Keratinocyte (primary cell): Measurements from ENCODE around the gene PARD3B. TPM values are rescaled to one million over a fixed set of nuclear protein-coding genes. Genes with fewer than 3 reads are reported as not detected.

Source experiments
- DNase-seq: peaks from one replicate; pipeline ENCODE4 v3.0.0-alpha.2; 2011; ENCODE audit warnings: low read depth, missing footprints, low spot score
- FAIRE-seq: peaks from 2 replicates; lab custom pipeline; 2011; peaks lifted over from hg19 to GRCh38; lab: Jason Lieb, UNC
- H2AFZ ChIP-seq: 2 replicates; pipeline ENCODE4 v1.6.0; 2012; ENCODE audit warnings: low read length, control low read depth, inconsistent platforms; ENCODE audit not compliant: control insufficient read depth
- H3K27ac ChIP-seq: 2 replicates; pipeline ENCODE4 v1.5.1; 2011; ENCODE audit warnings: low read length; ENCODE audit not compliant: control insufficient read depth, insufficient read depth
- H3K27me3 ChIP-seq: 3 replicates; pipeline ENCODE4 v1.6.0; 2011; ENCODE audit warnings: low read length; ENCODE audit not compliant: control insufficient read depth, insufficient read depth; ENCODE audit errors: extremely low read depth
- H3K36me3 ChIP-seq, 2 experiments: 2 replicates in 1 of 2; 3 replicates in 1 of 2; pipeline ENCODE4 v1.5.1; 2011; ENCODE audit warnings: low read length in 2 of 2, mild to moderate bottlenecking in 1 of 2; ENCODE audit not compliant: control insufficient read depth in 2 of 2, insufficient read depth in 2 of 2; ENCODE audit errors: extremely low read depth in 1 of 2
- H3K4me1 ChIP-seq: 3 replicates; pipeline ENCODE4 v1.5.1; 2011; ENCODE audit warnings: low read length; ENCODE audit not compliant: control insufficient read depth, insufficient read depth; ENCODE audit errors: extremely low read depth
- H3K4me2 ChIP-seq: 3 replicates; pipeline ENCODE4 v1.6.0; 2011; ENCODE audit warnings: low read depth, low read length; ENCODE audit not compliant: control insufficient read depth, insufficient read depth; ENCODE audit errors: extremely low read depth
- H3K4me3 ChIP-seq, 3 experiments: fragments of 200-600 bp in 1 of 3; sonication (generic) in 1 of 3; 2 replicates in 2 of 3; 3 replicates in 1 of 3; pipeline ENCODE4 v1.5.1; 2011 to 2016; ENCODE audit warnings: low read length in 3 of 3, mild to moderate bottlenecking in 3 of 3, control low read depth in 2 of 3, inconsistent platforms in 1 of 3, low read depth in 1 of 3, mixed read lengths in 1 of 3, mixed run types in 1 of 3, moderate library complexity in 1 of 3; ENCODE audit not compliant: control insufficient read depth in 2 of 3, insufficient read depth in 2 of 3; ENCODE audit errors: extremely low read depth in 1 of 3
- H3K79me2 ChIP-seq: 2 replicates; pipeline ENCODE4 v1.6.0; 2012; ENCODE audit warnings: low read length; ENCODE audit not compliant: control insufficient read depth, insufficient read depth
- H3K9ac ChIP-seq: 3 replicates; pipeline ENCODE4 v1.6.0; 2011; ENCODE audit warnings: low read length; ENCODE audit not compliant: control insufficient read depth, insufficient read depth; ENCODE audit errors: extremely low read depth
- H3K9me1 ChIP-seq: 3 replicates; pipeline ENCODE4 v1.6.0; 2011; ENCODE audit warnings: low read length; ENCODE audit not compliant: control insufficient read depth, insufficient read depth; ENCODE audit errors: extremely low read depth
- H3K9me3 ChIP-seq: 2 replicates; pipeline ENCODE4 v1.5.1; 2012; ENCODE audit warnings: low read depth, low read length; ENCODE audit not compliant: control insufficient read depth
- H4K20me1 ChIP-seq: 3 replicates; pipeline ENCODE4 v1.6.0; 2011; ENCODE audit warnings: low read length; ENCODE audit not compliant: control insufficient read depth, insufficient read depth; ENCODE audit errors: extremely low read depth
- EZH2 ChIP-seq: IDR thresholded peaks from one replicate; pipeline ENCODE4 v1.6.1; 2012; ENCODE audit warnings: inconsistent platforms, mild to moderate bottlenecking, low read length, moderate library complexity
- dilution Hi-C: fragments of 300-500 bp; cut with MboI; formaldehyde crosslinking; loops from one replicate; pipeline ENCODE4 v1.7.0; 2020; ENCODE audit warnings: low sequenced_read_pairs; ENCODE audit not compliant: extremely low pct_ligation_motif_present
- polyA plus RNA-seq, 5 experiments: library from polyadenylated mRNA; depleted of rRNA in 3 of 5; stranded (reverse) in 3 of 5; stranded (forward) in 1 of 5; unstranded in 1 of 5; fragments of >200 nt; gene quantifications; 1 replicate in 1 of 5; 2 replicates in 3 of 5; 3 replicates in 1 of 5; pipeline versions ENCODE4 v1.2.1 to v1.2.3, GENCODE V29; 2011 to 2012; ENCODE audit warnings: missing spikeins in 2 of 5, low read depth in 1 of 5, low replicate concordance in 1 of 5
- TF ChIP-seq, protein P1 (sequence below), 3 experiments: IDR thresholded peaks in 1 of 3; conservative IDR thresholded peaks in 1 of 3; optimal IDR thresholded peaks in 1 of 3; 2 replicates in 2 of 3; 3 replicates in 1 of 3; pipeline versions ENCODE3 to v1.5.1; 2011; ENCODE audit warnings: low read length in 3 of 3, mild to moderate bottlenecking in 3 of 3, moderate library complexity in 2 of 3, control low read depth in 1 of 3, inconsistent platforms in 1 of 3; ENCODE audit not compliant: insufficient read depth in 2 of 3; ENCODE audit errors: extremely low read depth in 1 of 3

PARD3B gene
- polyA plus RNA-seq, 1 donor (not counting 4 experiments of a cell fraction or from before 2014, with no cell fraction given), result 1.2 TPM

DNA sequence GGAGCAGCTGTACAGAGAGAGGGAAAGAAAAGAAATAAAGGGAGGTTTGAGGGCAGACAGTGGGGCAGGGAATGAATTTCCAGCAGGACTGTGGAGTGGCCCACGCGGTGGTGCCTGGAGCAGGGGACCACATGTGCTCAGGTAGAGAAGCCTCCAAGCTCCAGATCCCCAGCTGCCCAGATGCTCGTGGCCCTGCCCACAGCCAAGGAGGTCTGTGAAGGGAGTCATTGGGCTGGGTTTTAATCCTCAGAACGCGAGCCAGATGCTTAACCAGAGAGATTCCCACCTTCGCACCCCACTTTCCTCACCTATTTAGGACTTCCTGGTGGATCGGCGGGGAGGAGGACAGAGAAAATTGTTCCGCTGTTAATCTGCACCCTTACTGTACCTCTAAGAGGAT, 369.4 kb downstream of the PARD3B start:
- H3K4me3 ChIP-seq, result no peak overlapping the region
- H3K36me3 ChIP-seq, result no peaks in the 10 kb centered on the region
- no peak overlapping the region for H3K27ac ChIP-seq
- no peak overlapping the region for H3K4me2 ChIP-seq
- TF ChIP-seq, protein P1, sequence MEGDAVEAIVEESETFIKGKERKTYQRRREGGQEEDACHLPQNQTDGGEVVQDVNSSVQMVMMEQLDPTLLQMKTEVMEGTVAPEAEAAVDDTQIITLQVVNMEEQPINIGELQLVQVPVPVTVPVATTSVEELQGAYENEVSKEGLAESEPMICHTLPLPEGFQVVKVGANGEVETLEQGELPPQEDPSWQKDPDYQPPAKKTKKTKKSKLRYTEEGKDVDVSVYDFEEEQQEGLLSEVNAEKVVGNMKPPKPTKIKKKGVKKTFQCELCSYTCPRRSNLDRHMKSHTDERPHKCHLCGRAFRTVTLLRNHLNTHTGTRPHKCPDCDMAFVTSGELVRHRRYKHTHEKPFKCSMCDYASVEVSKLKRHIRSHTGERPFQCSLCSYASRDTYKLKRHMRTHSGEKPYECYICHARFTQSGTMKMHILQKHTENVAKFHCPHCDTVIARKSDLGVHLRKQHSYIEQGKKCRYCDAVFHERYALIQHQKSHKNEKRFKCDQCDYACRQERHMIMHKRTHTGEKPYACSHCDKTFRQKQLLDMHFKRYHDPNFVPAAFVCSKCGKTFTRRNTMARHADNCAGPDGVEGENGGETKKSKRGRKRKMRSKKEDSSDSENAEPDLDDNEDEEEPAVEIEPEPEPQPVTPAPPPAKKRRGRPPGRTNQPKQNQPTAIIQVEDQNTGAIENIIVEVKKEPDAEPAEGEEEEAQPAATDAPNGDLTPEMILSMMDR (optimal IDR thresholded peaks at IDR 0.05 in 1 of 3, IDR thresholded peaks at IDR 0.05 in 1 of 3, conservative IDR thresholded peaks at IDR 0.05 in 1 of 3; ENCODE audit: extremely low read depth in 1 of 3, insufficient read depth in 2 of 3, low read length in 3 of 3), result no peak
- no peak for TF ChIP-seq EZH2
- dilution Hi-C loops, result no loop called here
- H2AFZ ChIP-seq, result no peak overlapping the region
- H3K79me2 ChIP-seq, result no peaks in the 10 kb centered on the region
- no peak for DNase-seq
- H3K9me3 ChIP-seq, result no peaks in the 10 kb centered on the region
- H3K9me1 ChIP-seq, result no peaks in the 10 kb centered on the region
- H3K27me3 ChIP-seq, result no peaks in the 10 kb centered on the region
- FAIRE-seq, result no peak
- no peaks in the 10 kb centered on the region for H3K4me1 ChIP-seq
- no peak overlapping the region for H3K9ac ChIP-seq
- H4K20me1 ChIP-seq, result no peaks in the 10 kb centered on the region

DNA sequence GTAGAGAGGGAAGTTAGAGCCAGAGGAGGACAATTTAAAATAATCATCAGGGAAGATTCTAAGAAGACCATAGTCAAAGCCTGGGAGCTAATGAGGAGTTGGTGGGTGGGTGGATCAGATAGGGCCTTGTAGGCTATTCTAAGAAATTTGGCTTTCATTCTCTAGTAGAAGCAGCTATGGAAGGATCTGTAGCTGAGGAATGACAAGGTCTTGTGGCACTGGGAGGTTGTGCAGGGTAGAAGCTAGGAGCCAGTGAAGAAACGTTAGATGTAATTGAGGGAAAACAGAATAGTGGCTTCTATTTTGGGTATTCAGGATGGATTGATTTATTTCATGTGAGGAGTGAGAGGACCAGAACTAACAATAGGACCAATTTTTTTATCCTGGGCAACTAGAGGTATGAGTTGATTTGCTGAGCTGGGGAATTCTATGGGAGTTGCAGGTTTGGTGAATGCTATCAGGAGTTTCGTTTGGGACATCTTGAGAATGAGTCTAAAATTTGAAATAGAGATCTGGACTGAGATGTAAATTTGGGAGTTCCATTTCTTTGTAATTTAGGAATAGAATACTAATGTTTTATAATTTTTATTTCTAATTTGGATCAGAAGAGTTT, 371.9 kb downstream of the PARD3B start:
- Histone ChIP-seq H3K9me1 (no peaks in the 10 kb centered on the region), H3K4me1 (no peaks in the 10 kb centered on the region), H3K4me3 (no peak overlapping the region), H3K36me3 (no peaks in the 10 kb centered on the region), H3K9me3 (no peaks in the 10 kb centered on the region), H3K4me2 (no peak overlapping the region), H3K9ac (no peak overlapping the region), H2AFZ (no peak overlapping the region), H3K27ac (no peak overlapping the region), H3K27me3 (no peaks in the 10 kb centered on the region), H3K79me2 (no peaks in the 10 kb centered on the region), H4K20me1 (no peaks in the 10 kb centered on the region)
- dilution Hi-C loops, result no loop called here
- FAIRE-seq (no peak), DNase-seq (no peak)
- TF ChIP-seq, protein P1 (optimal IDR thresholded peaks at IDR 0.05 in 1 of 3, IDR thresholded peaks at IDR 0.05 in 1 of 3, conservative IDR thresholded peaks at IDR 0.05 in 1 of 3; ENCODE audit: extremely low read depth in 1 of 3, insufficient read depth in 2 of 3, low read length in 3 of 3), result no peak
- no peak for TF ChIP-seq EZH2
